Activated CD8-positive, alpha-beta T cell treated with anti-CD3 and anti-CD28 coated beads, Interleukin-2, amount 10 ng/mL, durations not matched to agents 7 days and 5 days (primary cell): Measurements from ENCODE around the gene SLC40A1. TPM values are rescaled to one million over a fixed set of nuclear protein-coding genes. Genes with fewer than 3 reads are reported as not detected.

ENCODE experiments used
- ATAC-seq: fragments of 150-1000 bp; cut with Tn5 transposase; one replicate; pipeline ENCODE4 v1.10.0; 2021; ENCODE audit warnings: moderate library complexity
- CTCF ChIA-PET: fragments of 350-600 bp; sonication (Branson Sonifier 250); formaldehyde crosslinking; loops from one replicate; lab custom pipeline; 2021; ENCODE audit warnings: antibody characterized with exemption; lab: Charles Lee
- POLR2A ChIA-PET: fragments of 350-600 bp; sonication (Branson Sonifier 250); formaldehyde crosslinking; loops from one replicate; lab custom pipeline; 2021; ENCODE audit warnings: antibody characterized with exemption; lab: Charles Lee
- DNase-seq: peaks from one replicate; pipeline ENCODE4 v3.0.0-alpha.2; 2020
- H3K27ac Mint-ChIP-seq: one replicate; pipeline ENCODE4 v1.8.0; 2021; ENCODE audit warnings: mild to moderate bottlenecking, mixed read lengths
- H3K27me3 Mint-ChIP-seq: one replicate; pipeline ENCODE4 v1.8.0; 2021; ENCODE audit warnings: low read depth, mixed read lengths
- H3K36me3 Mint-ChIP-seq: one replicate; pipeline ENCODE4 v1.8.0; 2021; ENCODE audit warnings: low read depth, mixed read lengths
- H3K4me1 Mint-ChIP-seq: one replicate; pipeline ENCODE4 v1.8.0; 2021; ENCODE audit warnings: low read depth, mixed read lengths
- H3K4me3 Mint-ChIP-seq: one replicate; pipeline ENCODE4 v1.8.0; 2021; ENCODE audit warnings: mild to moderate bottlenecking, mixed read lengths
- H3K9me3 Mint-ChIP-seq: one replicate; pipeline ENCODE4 v1.8.0; 2022; ENCODE audit warnings: mixed read lengths; ENCODE audit not compliant: insufficient read depth
- total RNA-seq, 2 experiments: library from RNA; stranded (reverse); gene quantifications; one replicate each; pipeline ENCODE4 v1.2.3, GENCODE V29; 2021

Gene SLC40A1
- total RNA-seq, 2 experiments from 2014 or later = 0.31 to 0.47 TPM

DNA sequence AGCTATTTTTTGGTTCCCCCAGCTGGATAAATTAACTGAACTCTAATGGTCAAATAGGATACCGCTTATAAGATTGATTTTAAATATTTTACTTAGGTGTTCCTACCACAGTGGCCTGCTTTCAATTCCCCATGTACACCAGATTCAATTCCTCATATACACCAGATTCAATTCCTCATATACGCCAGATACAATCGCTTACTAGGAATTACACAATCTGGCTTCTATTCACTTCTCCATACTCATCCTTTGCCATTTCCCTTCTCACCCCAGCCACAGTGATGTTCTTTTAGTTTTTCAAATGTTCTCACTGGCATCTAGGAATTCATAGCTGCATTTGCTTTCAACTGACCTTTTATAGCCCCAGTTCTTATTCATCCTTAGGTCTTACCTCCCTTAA, 66.5 kb downstream of the SLC40A1 start:
- ATAC-seq = no peak
- no peaks in the 10 kb centered on the region for H3K4me1 Mint-ChIP-seq
- no peak for DNase-seq
- no peaks in the 10 kb centered on the region for H3K36me3 Mint-ChIP-seq
- H3K4me3 Mint-ChIP-seq = no peak overlapping the region
- no peaks in the 10 kb centered on the region for H3K9me3 Mint-ChIP-seq
- CTCF ChIA-PET = interaction anchor here (0.6 kb wide), 1 partner anchor 26 kb away, joined by 3 read pairs; no protein-coding TSS in a partner anchor
- POLR2A ChIA-PET = no interaction called here
- no peak overlapping the region for H3K27ac Mint-ChIP-seq
- H3K27me3 Mint-ChIP-seq = peaks cover 15% of the 10 kb centered on the region

DNA sequence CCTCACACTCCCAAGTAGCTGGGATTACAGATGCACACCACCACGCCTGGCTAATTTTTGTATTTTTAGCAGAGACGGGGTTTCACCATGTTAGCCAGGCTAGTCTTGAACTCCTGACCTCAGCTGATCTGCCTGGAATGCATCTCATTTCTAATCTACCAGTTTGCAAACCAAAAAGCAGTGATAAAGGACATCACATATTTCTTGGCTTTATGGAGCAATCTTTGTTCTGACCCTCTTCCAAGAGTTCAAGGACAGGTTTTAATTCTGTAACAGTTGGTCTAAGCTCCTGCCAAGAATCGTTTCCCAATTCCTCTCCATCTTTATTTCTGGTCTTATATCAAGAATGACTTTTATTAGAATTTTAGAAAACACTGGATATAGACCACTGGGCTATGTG, 67.7 kb downstream of the SLC40A1 start:
- no peak for ATAC-seq
- Mint-ChIP-seq H3K4me3 (no peak overlapping the region), H3K9me3 (no peaks in the 10 kb centered on the region), H3K4me1 (no peaks in the 10 kb centered on the region), H3K27me3 (peaks cover 13% of the 10 kb centered on the region), H3K27ac (no peak overlapping the region), H3K36me3 (no peaks in the 10 kb centered on the region)
- ChIA-PET CTCF (no interaction called here), POLR2A (no interaction called here)
- DNase-seq = no peak

DNA sequence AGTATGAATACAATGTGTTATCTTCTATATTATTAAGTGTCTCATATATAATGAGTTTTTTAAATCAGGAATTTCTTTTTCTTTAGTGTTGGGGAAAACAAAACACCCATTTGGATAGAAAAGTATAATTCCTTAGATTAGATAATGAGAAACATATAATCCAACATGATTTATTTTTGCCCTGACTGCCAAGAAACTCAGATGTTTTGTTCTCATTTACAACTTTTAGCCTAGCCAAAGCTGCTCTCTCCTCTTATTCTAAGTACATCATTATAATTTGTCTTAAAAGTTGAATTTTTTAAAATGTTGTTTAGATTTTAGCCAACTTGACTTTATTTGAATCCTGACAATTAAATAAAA, 68.6 kb downstream of the SLC40A1 start:
- no peaks in the 10 kb centered on the region for H3K4me1 Mint-ChIP-seq
- no peak for DNase-seq
- H3K27ac Mint-ChIP-seq = no peak overlapping the region
- CTCF ChIA-PET = no interaction called here
- POLR2A ChIA-PET = no interaction called here
- peaks cover 12% of the 10 kb centered on the region for H3K27me3 Mint-ChIP-seq
- H3K4me3 Mint-ChIP-seq = no peak overlapping the region
- H3K9me3 Mint-ChIP-seq = no peaks in the 10 kb centered on the region
- no peak for ATAC-seq
- no peaks in the 10 kb centered on the region for H3K36me3 Mint-ChIP-seq

- ATAC-seq (no peak), DNase-seq (no peak)
- Mint-ChIP-seq H3K27me3 (peaks cover 12% of the 10 kb centered on the region), H3K9me3 (no peaks in the 10 kb centered on the region), H3K27ac (no peak overlapping the region), H3K4me3 (no peak overlapping the region), H3K4me1 (no peaks in the 10 kb centered on the region), H3K36me3 (no peaks in the 10 kb centered on the region)
- ChIA-PET CTCF (no interaction called here), POLR2A (no interaction called here)
Observed at GRCh38 chr2:189511210-189511959, 69.2 kb downstream of the SLC40A1 start.

Other genes with a start within 250 kb of the SLC40A1 start
- gene WDR75, start 139.3 kb downstream of the SLC40A1 start, total RNA-seq = 10 to 100 TPM; 42.8 to 44.2 TPM
- 10 to 100 TPM; 36.9 to 39.4 TPM for gene ASNSD1, start 80.7 kb upstream of the SLC40A1 start, total RNA-seq
- 1 to 10 TPM; 4.8 to 5.2 TPM for gene ANKAR, start 93.9 kb upstream of the SLC40A1 start, total RNA-seq
- 1 to 10 TPM; 8.0 to 8.5 TPM for gene OSGEPL1, start 182.0 kb upstream of the SLC40A1 start, total RNA-seq
- 10 to 100 TPM; 59.4 to 61.0 TPM for gene ORMDL1, start 203.6 kb upstream of the SLC40A1 start, total RNA-seq
- gene PMS1, start 203.7 kb upstream of the SLC40A1 start, total RNA-seq = 10 to 100 TPM; 33.7 to 41.7 TPM